GM12873 (cell line): Measurements from ENCODE around the gene IQCB1.

Source experiments
- CTCF ChIP-seq: IDR thresholded peaks from 2 replicates; pipeline ENCODE4 v1.5.1; 2012; ENCODE audit warnings: low read depth, mild to moderate bottlenecking, moderate library complexity, low read length, control low read depth; ENCODE audit not compliant: insufficient read depth; ENCODE audit errors: missing control alignments

The IQCB1 gene

GRCh38 chr3:121768452-121768851 lies 66.4 kb downstream of the IQCB1 start:
- no peak for TF ChIP-seq CTCF

- no peak for TF ChIP-seq CTCF
Measured at GRCh38 chr3:121759541-121760202, 75.2 kb downstream of the IQCB1 start.

DNA sequence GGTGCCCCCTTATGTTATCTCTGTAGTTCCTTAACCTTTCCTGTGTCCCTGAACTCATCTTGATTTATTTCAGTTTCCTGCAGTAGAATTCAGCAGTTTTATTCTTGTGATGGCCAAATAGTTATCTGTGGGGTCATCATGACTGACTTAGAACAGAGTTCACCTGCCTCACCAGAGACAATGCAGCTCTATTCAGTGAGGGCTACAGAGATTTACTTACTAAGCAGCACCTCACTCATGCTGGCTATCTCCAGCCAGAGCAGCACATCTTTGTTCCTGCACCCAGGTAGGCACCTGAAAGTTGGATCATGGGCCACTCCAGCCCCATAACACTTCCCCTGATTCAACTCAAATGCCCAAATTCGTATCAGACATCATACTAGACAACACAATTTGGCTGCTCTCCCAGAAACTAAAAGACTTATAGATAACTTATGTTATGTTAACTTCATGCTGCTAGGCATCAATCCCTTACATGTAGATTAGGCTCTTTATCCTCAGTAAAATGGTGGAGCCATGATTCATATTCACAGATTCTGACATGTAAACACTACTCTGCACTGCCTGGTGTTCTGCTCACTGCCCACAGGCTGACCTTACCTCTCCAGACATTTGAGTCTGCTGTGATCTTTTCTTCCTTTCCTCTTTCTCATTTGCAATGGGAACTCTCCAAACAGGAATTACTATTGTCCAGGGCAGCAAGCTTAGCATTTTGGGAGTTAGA lies 76.0 kb downstream of the IQCB1 start:
- no peak for TF ChIP-seq CTCF

GRCh38 chr3:121757812-121758545 lies 76.9 kb downstream of the IQCB1 start:
- TF ChIP-seq CTCF = no peak

GRCh38 chr3:121757087-121757811 lies 77.6 kb downstream of the IQCB1 start:
- no peak for TF ChIP-seq CTCF

DNA sequence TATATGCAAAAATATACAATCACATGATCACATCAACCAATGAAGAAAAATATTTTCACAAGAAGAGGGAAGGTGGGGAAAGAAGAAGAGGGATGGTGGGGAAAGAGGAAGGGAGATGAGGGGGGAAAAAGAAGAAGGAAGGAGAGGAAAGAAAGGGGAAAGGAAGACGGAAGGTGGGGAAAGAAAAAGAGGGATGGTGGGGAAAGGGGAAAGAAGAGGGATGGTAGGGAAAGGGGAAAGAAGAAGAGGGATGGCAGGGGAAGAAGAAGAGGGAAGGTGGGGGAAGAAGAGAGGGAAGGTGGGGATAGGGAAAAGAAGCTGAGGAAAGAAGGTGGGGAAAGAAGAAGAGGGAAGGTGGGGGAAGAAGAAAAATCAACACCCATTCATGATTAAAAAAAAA lies 82.1 kb downstream of the IQCB1 start:
- TF ChIP-seq CTCF = no peak
